H1 (cell line): Measurements from ENCODE around the gene ARID1B. TPM values are rescaled to one million over a fixed set of nuclear protein-coding genes. Genes with fewer than 3 reads are reported as not detected.

Experiments
- CBX8 ChIP-seq: fragments of 300-800, 300-1000 bp; sonication (generic); IDR thresholded peaks from 2 replicates; pipeline ENCODE4 v1.7.1; 2016; ENCODE audit warnings: low read depth, low read length, borderline replicate concordance
- CREB1 ChIP-seq: IDR thresholded peaks from 2 replicates; pipeline ENCODE4 v1.6.1; 2012; ENCODE audit warnings: inconsistent platforms
- CTBP2 ChIP-seq: IDR thresholded peaks from 2 replicates; pipeline ENCODE4 v1.7.0; 2011; ENCODE audit warnings: borderline replicate concordance, mild to moderate bottlenecking, moderate library complexity, mixed read lengths, low read length; ENCODE audit not compliant: insufficient read depth, insufficient read length
- HDAC2 ChIP-seq, 2 experiments: fragments of 300-600 bp in 1 of 2; sonication (generic) in 1 of 2; IDR thresholded peaks; 2 replicates each; pipeline ENCODE4 v1.6.1; 2011 to 2012; ENCODE audit warnings: low read depth in 2 of 2, low read length in 2 of 2, mild to moderate bottlenecking in 2 of 2, moderate library complexity in 2 of 2, borderline replicate concordance in 1 of 2, inconsistent platforms in 1 of 2
- KDM1A ChIP-seq: fragments of 200-600, 300-600 bp; sonication (generic); IDR thresholded peaks from 2 replicates; pipeline ENCODE4 v1.7.1; 2016; ENCODE audit warnings: mild to moderate bottlenecking, low read length, borderline replicate concordance
- POLR2A ChIP-seq, 2 experiments: IDR thresholded peaks; 1 replicate in 1 of 2; 2 replicates in 1 of 2; pipeline ENCODE4 v1.6.1; 2011; ENCODE audit warnings: low read depth in 2 of 2, low read length in 2 of 2, mild to moderate bottlenecking in 2 of 2; ENCODE audit errors: control extremely low read depth in 1 of 2
- RAD21 ChIP-seq, 2 experiments: IDR thresholded peaks in 1 of 2; conservative IDR thresholded peaks in 1 of 2; 2 replicates each; pipeline ENCODE4 v1.6.1; 2011; ENCODE audit warnings: low read depth in 2 of 2, low read length in 2 of 2, improper control_type of control experiment in 1 of 2, inconsistent platforms in 1 of 2, mild to moderate bottlenecking in 1 of 2, moderate library complexity in 1 of 2
- SIRT6 ChIP-seq: IDR thresholded peaks from one replicate; pipeline ENCODE4 v1.7.1; 2012; ENCODE audit warnings: low read length, inconsistent platforms
- SP4 ChIP-seq: IDR thresholded peaks from 2 replicates; pipeline ENCODE4 v1.6.1; 2012; ENCODE audit warnings: low read length, inconsistent platforms
- polyA plus RNA-seq, 7 experiments: library from polyadenylated mRNA; depleted of rRNA in 3 of 7; stranded (reverse) in 5 of 7; unstranded in 2 of 7; fragments of >200 nt in 5 of 7; fragments of 200-250 nt in 2 of 7; gene quantifications; 1 replicate in 5 of 7; 2 replicates in 1 of 7; 4 replicates in 1 of 7; pipeline versions ENCODE4 v1.2.1 to v1.2.3, GENCODE V29; 2011 to 2013; ENCODE audit warnings: missing spikeins in 2 of 7, mixed read lengths in 2 of 7
- total RNA-seq: library from RNA; stranded (reverse); fragmentation: NEBNext Ultra II Directional; extraction: Animal tissue kit (Norgen Biotek cat#: 25700); gene quantifications from 2 replicates; pipeline ENCODE4 v1.2.1, GENCODE V29; 2021
- TF ChIP-seq, protein P1 (sequence below): fragments of 300-600 bp; sonication (generic); IDR thresholded peaks from 2 replicates; pipeline ENCODE4 v1.7.1; 2012; ENCODE audit warnings: low read length, moderate library complexity, mild to moderate bottlenecking, inconsistent platforms; ENCODE audit not compliant: insufficient replicate concordance

The ARID1B gene
- total and polyA plus RNA-seq, 2 of the 8 experiments (the other 6 are each of a cell fraction or from before 2014, with no cell fraction given) = 24.3 to 70.3 TPM

DNA sequence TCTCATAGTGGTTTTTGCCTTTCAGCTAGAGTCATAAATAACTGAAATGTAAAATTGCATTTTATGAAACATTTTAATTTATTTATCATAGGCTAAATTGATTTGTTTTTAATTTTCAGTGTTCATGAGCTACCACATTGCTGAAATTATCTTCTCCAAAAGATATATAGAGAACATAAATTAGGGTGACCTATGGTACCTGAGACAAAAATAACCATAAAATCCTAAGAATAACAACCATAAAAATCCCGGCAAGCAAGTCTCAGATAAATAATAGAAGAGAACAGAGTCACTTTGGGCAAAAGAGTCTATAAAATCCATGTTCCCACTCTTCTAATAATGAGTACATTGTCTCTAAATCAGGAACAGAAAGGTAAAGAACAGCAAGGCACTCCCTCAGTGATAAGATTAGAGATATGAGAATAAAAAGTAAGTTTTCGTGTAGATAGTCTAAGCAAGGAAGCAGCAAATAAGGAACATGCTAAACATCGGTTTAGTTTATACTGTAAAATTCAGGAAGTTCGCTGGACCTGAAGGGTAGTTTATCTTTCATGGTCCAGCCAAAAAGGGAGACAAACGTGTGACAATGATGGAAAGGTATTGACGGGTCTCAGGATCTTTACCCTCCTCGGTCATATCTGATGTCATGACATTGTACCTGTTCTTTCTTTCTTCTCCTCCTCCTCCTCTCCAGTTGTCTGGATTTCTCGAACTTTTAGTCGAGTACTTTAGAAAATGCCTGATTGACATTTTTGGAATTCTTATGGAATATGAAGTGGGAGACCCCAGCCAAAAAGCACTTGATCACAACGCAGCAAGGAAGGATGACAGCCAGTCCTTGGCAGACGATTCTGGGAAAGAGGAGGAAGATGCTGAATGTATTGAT, 428.5 kb downstream of the ARID1B start (continued):
- TF ChIP-seq, protein P1, sequence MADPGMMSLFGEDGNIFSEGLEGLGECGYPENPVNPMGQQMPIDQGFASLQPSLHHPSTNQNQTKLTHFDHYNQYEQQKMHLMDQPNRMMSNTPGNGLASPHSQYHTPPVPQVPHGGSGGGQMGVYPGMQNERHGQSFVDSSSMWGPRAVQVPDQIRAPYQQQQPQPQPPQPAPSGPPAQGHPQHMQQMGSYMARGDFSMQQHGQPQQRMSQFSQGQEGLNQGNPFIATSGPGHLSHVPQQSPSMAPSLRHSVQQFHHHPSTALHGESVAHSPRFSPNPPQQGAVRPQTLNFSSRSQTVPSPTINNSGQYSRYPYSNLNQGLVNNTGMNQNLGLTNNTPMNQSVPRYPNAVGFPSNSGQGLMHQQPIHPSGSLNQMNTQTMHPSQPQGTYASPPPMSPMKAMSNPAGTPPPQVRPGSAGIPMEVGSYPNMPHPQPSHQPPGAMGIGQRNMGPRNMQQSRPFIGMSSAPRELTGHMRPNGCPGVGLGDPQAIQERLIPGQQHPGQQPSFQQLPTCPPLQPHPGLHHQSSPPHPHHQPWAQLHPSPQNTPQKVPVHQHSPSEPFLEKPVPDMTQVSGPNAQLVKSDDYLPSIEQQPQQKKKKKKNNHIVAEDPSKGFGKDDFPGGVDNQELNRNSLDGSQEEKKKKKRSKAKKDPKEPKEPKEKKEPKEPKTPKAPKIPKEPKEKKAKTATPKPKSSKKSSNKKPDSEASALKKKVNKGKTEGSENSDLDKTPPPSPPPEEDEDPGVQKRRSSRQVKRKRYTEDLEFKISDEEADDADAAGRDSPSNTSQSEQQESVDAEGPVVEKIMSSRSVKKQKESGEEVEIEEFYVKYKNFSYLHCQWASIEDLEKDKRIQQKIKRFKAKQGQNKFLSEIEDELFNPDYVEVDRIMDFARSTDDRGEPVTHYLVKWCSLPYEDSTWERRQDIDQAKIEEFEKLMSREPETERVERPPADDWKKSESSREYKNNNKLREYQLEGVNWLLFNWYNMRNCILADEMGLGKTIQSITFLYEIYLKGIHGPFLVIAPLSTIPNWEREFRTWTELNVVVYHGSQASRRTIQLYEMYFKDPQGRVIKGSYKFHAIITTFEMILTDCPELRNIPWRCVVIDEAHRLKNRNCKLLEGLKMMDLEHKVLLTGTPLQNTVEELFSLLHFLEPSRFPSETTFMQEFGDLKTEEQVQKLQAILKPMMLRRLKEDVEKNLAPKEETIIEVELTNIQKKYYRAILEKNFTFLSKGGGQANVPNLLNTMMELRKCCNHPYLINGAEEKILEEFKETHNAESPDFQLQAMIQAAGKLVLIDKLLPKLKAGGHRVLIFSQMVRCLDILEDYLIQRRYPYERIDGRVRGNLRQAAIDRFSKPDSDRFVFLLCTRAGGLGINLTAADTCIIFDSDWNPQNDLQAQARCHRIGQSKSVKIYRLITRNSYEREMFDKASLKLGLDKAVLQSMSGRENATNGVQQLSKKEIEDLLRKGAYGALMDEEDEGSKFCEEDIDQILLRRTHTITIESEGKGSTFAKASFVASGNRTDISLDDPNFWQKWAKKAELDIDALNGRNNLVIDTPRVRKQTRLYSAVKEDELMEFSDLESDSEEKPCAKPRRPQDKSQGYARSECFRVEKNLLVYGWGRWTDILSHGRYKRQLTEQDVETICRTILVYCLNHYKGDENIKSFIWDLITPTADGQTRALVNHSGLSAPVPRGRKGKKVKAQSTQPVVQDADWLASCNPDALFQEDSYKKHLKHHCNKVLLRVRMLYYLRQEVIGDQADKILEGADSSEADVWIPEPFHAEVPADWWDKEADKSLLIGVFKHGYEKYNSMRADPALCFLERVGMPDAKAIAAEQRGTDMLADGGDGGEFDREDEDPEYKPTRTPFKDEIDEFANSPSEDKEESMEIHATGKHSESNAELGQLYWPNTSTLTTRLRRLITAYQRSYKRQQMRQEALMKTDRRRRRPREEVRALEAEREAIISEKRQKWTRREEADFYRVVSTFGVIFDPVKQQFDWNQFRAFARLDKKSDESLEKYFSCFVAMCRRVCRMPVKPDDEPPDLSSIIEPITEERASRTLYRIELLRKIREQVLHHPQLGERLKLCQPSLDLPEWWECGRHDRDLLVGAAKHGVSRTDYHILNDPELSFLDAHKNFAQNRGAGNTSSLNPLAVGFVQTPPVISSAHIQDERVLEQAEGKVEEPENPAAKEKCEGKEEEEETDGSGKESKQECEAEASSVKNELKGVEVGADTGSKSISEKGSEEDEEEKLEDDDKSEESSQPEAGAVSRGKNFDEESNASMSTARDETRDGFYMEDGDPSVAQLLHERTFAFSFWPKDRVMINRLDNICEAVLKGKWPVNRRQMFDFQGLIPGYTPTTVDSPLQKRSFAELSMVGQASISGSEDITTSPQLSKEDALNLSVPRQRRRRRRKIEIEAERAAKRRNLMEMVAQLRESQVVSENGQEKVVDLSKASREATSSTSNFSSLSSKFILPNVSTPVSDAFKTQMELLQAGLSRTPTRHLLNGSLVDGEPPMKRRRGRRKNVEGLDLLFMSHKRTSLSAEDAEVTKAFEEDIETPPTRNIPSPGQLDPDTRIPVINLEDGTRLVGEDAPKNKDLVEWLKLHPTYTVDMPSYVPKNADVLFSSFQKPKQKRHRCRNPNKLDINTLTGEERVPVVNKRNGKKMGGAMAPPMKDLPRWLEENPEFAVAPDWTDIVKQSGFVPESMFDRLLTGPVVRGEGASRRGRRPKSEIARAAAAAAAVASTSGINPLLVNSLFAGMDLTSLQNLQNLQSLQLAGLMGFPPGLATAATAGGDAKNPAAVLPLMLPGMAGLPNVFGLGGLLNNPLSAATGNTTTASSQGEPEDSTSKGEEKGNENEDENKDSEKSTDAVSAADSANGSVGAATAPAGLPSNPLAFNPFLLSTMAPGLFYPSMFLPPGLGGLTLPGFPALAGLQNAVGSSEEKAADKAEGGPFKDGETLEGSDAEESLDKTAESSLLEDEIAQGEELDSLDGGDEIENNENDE = no peak
- TF ChIP-seq CBX8 (no peak), SIRT6 (no peak), SP4 (no peak), KDM1A (no peak), POLR2A (IDR thresholded peaks at IDR 0.05; ENCODE audit: control extremely low read depth in 1 of 2, low read depth in 2 of 2, low read length in 2 of 2) (no peak), CREB1 (no peak), CTBP2 (no peak), HDAC2 (IDR thresholded peaks at IDR 0.05; ENCODE audit: borderline replicate concordance in 1 of 2, low read depth in 2 of 2, low read length in 2 of 2) (no peak), RAD21 (IDR thresholded peaks at IDR 0.05 in 1 of 2, conservative IDR thresholded peaks at IDR 0.05 in 1 of 2; ENCODE audit: low read depth in 2 of 2, low read length in 2 of 2) (no peak)
